NOMO-1 treated with DMSO at 0.1 percent for 48 hours (cell line): ENCODE results near the gene PSMD7.

ENCODE experiments used
- DNase-seq: peaks from one replicate; lab custom pipeline; 2025; ENCODE audit not compliant: unreplicated experiment; lab: John Stamatoyannopoulos, UW

Gene PSMD7

GRCh38 chr16:74296432-74297144, at the start of gene PSMD7:
Gene PSMD7, plus strand, starts transcription at chr16:74296814. Its CDS starts 101 bp downstream, at chr16:74296915.
- DNase-seq: peak; percentile 94

DNA sequence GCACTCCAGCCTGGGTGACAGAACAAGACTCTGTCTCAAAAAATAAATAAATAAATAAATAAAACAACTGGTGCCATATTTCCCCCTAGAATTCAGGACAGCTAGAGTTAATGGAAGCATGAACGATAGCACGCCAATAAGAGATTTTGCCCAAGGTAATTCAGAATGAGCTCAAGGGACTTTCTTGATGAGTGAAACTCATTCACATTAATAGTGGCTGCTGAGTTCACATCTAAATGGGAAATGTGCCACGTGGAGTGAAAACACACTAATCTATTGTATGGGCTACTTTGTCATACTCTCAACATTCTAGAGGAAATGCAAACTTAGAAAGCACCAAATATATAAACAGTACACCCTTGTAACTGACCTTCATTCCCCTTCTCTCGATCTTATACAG, 47.4 kb upstream of the PSMD7 start:
- DNase-seq: no peak

GRCh38 chr16:74249846-74250245, 46.8 kb upstream of the PSMD7 start:
- DNase-seq: no peak

DNA sequence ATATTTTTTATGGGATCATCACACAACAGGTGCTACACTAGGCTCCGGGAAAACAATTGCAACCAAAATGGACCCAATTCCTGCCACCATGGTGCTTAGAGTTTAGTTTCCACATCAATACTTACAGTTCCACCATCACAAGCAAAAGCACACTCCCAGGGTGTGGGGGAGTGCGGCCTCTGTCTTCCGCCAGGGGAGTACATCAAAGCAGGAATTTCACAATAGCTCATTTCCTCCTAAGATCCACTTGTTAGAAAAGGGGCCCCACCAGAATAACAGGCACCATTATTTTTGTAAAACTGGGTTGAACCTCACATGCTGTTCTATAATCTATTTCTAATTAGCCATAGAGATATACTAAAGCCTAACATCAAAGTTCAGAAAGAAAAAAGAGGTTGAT, 44.3 kb upstream of the PSMD7 start:
- peak; percentile 8 for DNase-seq

- no peak for DNase-seq
Measured at GRCh38 chr16:74253161-74253938, 43.3 kb upstream of the PSMD7 start.

DNA sequence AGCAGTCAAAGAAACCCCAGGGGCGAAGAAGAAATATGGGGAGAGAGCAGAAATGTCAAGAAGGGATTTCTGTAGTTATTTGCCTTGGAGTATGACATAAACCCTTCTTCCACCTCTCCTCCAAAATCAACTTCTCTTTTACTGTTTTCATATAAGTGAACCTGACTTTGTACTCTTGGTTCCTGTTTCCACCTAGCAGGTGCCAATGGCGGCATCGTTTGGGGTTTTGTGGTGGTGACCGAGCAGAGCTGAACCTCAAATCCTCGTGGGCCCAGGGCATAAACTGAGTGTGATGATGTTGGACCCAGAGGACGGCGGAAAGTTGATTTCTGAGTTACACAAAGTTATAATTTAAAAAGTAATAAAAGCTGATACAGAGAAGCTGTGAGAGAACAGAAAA, 39.6 kb upstream of the PSMD7 start:
- DNase-seq: peak; percentile 62

DNA sequence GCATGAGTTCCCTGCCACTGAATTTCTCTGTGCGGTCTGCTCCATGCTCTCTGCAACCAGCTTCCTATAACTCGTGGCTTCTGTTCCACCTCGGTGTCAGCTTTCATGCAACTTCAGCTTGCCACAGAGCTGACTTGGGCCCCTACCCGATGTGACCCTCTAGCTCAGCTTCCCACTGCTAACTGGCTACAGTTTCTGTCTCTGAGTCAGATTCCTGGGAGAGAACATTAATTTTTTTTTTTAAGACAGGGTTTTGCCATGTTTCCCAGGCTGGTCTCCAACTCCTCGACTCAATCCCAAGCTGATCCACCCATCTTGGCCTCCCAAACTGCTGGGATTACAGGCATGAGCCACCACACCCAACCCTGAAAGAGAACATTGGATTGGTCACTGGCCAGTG, 35.5 kb upstream of the PSMD7 start:
- DNase-seq: no peak

- no peak for DNase-seq
Measured at GRCh38 chr16:74264811-74265210, 31.8 kb upstream of the PSMD7 start.

GRCh38 chr16:74268372-74268782, 28.2 kb upstream of the PSMD7 start:
- DNase-seq: no peak

- DNase-seq: no peak
Measured at GRCh38 chr16:74271872-74272271, 24.7 kb upstream of the PSMD7 start.

DNA sequence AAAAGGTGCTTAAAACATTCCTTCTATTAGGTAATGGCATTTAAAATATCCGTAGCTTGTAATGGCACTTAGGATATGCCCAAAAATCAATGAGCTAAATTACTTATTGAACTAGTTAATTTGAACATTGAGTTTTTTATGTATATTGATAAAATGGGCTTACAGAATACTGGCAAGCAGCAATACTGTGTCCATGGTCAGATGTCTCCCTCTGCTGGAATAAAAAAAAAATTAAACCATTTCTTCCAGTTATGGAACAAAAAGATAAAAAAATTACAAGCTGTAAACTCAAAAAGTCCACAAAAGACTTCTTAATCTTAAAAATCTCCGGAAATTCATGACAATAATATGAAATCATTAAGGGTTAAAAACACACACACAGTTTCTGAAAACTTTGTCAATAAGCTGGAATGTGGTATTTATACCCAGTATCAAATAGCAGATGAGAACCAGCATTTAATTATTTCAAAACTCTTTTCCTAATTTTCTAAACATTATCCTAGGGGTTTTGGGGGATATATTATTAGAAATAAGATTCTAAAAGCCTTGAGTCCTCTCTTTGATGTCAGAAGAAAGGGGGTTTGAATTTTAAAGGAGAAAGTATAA, 21.5 kb upstream of the PSMD7 start:
- DNase-seq: peak; percentile 17

- no peak for DNase-seq
Measured at GRCh38 chr16:74275711-74276110, 20.9 kb upstream of the PSMD7 start.

DNA sequence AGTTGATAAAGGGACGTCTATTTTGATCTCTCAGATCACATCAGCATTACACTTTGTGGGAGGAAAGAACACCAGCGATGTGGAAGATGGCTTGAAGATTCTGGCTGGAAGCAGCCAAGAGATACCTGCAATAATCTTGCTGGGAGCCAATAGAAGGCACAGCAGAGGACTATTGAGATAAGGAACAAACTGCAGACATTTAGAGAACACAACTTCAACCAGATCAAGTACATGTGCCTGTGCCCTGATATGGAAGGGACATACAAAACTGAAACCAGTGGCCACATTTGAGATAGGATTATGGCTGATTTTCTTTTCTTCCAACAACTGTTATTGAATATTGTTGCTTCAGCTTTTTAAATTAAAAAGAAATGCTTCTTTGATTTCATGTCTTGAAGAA, 18.6 kb upstream of the PSMD7 start:
- DNase-seq: no peak

DNA sequence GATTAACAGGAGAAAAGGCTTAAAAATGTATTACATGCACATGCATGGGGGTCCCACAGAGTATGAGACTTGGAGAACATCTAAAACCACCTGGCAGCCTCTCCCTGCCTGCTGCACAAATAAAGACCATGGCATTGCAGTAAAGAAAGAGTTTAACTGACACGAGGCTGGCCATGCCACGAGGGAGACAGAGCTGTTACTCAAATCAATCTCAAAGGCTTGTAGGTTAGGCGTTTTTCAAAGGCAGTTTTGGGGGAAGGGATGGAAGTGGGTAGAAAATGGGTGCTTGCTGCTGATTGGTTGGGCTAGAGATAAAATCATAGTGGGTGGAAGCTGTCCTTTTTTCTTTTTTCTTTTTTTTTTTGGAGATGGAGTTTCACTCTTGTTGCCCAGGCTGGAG, 17.3 kb upstream of the PSMD7 start:
- DNase-seq: no peak

- DNase-seq: no peak
Measured at GRCh38 chr16:74279805-74280204, 16.8 kb upstream of the PSMD7 start.

DNA sequence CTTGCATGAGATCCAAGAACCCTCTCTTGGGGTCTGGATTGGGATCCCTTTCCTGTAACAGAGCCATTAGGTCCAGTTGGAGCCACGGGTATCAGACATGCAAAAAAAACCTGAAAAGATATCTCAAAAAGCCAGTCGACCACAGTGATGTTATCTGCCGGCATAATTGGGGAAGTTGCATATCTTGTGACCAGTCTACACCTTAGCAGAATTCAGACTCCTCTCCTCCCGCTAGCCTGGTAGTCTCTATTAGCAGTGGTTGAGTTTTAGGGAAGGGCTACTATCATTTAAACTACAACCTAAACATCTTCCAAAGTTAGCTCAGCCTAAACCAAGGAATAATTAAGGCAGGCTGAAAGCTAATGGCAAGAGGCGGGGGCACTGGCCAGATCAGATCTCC, 16.2 kb upstream of the PSMD7 start:
- no peak for DNase-seq

GRCh38 chr16:74281300-74281699, 15.3 kb upstream of the PSMD7 start:
- DNase-seq: no peak

DNA sequence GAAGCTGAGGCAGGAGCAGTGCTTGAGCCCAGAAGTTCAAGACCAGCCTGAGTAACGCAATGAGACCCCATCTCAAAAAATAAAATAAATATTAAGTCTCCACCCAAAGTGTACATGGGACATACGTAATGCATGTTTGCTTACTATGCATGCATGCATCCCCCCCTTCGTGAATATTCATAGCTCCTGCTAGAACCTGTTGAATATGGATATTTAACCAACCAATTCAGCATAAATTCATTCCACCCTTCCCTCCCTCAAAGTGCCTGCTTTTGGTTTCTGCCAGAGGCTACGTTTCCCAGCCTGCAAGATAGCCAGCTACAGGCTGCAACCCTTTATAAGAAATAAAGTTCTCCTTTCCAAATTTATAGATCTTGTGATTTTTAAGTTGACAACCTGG, 12.9 kb upstream of the PSMD7 start:
- DNase-seq: no peak

GRCh38 chr16:74288065-74288464, 8.5 kb upstream of the PSMD7 start:
- DNase-seq: no peak

GRCh38 chr16:74290356-74290755, 6.3 kb upstream of the PSMD7 start:
- DNase-seq: no peak

- no peak for DNase-seq
Measured at GRCh38 chr16:74291176-74291575, 5.4 kb upstream of the PSMD7 start.

DNA sequence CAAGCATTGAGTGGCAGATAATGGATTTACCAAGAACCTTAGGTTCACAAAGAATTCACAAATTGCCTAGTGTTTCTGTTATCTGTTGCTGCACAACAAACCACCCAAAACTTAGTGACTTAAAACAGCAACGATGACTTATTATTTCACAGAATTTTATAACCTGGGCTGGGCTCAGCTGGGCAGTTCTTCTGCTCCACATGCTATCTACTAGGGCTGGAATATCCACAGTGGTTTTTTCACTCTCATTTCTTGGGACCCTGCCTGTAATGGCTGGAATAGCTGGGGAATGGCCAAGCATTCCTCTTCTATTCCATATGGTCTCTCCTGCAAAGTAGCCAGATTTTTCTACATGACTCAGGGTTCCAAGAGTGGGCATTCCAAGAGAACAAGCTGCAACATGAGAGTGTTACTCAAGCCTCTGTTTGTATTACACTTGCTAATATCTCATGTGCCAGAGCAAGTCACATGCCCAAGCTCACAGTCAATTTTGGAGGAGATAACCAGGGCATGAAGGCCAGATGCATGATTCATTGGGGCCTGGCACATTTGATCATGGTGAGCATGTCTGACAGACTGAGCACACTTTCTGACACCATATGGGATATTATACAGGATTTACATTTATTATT, 4.9 kb upstream of the PSMD7 start:
- DNase-seq: no peak
